Uterus (tissue), 2 donors: ENCODE measurements around the gene RBBP8NL.

ENCODE experiments used
- CTCF ChIP-seq, 4 experiments: fragments of 200-600 bp in 2 of 4; fragments of 450-650 bp in 2 of 4; sonication (generic) in 2 of 4; IDR thresholded peaks; one replicate each; pipeline ENCODE4 v1.5.1; 2016 to 2019; ENCODE audit warnings: antibody characterized with exemption in 4 of 4, mild to moderate bottlenecking in 2 of 4, moderate library complexity in 1 of 4
- POLR2A ChIP-seq, 2 donors: fragments of 450-650 bp; IDR thresholded peaks; one replicate each; pipeline ENCODE4 v1.6.1; 2016; ENCODE audit warnings: antibody characterized with exemption in 2 of 2, mild to moderate bottlenecking in 1 of 2, moderate library complexity in 1 of 2

- TF ChIP-seq CTCF (IDR thresholded peaks at IDR 0.05) (no peak), POLR2A (IDR thresholded peaks at IDR 0.05) (no peak)
Observed at GRCh38 chr20:62436692-62437091, 9.4 kb upstream of the RBBP8NL start.
